Liver (tissue), 9 donors: ENCODE measurements around the gene CYB561A3. TPM values are rescaled to one million over a fixed set of nuclear protein-coding genes. Genes with fewer than 3 reads are reported as not detected.
A peak's percentile ranks its signal among the peaks of the same experiment; 100 is the strongest.

Experiments
- DNase-seq: peaks from one replicate; pipeline ENCODE4 v3.0.0-alpha.2; 2017; ENCODE audit warnings: low spot score
- H3K27ac ChIP-seq, 2 donors: one replicate each; pipeline ENCODE4 v1.7.0; 2013; ENCODE audit warnings: inconsistent platforms in 2 of 2, low read length in 2 of 2, control low read depth in 1 of 2, low read depth in 1 of 2, mild to moderate bottlenecking in 1 of 2
- H3K27me3 ChIP-seq, 4 donors: one replicate each; pipeline versions ENCODE4 v1.6.1 to v1.7.0; 2013; ENCODE audit warnings: low read length in 3 of 4, inconsistent platforms in 1 of 4, mild to moderate bottlenecking in 1 of 4, moderate library complexity in 1 of 4; ENCODE audit not compliant: control insufficient read depth in 4 of 4, insufficient read depth in 4 of 4
- H3K36me3 ChIP-seq, 4 donors: one replicate each; pipeline versions ENCODE4 v1.6.1 to v1.7.0; 2013; ENCODE audit warnings: low read length in 3 of 4, mild to moderate bottlenecking in 3 of 4, low read depth in 1 of 4, moderate library complexity in 1 of 4; ENCODE audit not compliant: control insufficient read depth in 4 of 4, insufficient read depth in 3 of 4
- H3K4me1 ChIP-seq, 4 donors: one replicate each; pipeline versions ENCODE4 v1.6.1 to v1.7.0; 2013; ENCODE audit warnings: low read length in 3 of 4, mild to moderate bottlenecking in 3 of 4, moderate library complexity in 1 of 4; ENCODE audit not compliant: control insufficient read depth in 4 of 4, insufficient read depth in 4 of 4
- H3K4me3 ChIP-seq, 3 donors: one replicate each; pipeline versions ENCODE4 v1.6.1 to v1.7.0; 2013; ENCODE audit warnings: low read length in 3 of 3, control low read depth in 1 of 3, low read depth in 1 of 3, mild to moderate bottlenecking in 1 of 3
- H3K9ac ChIP-seq, 2 donors: one replicate each; pipeline ENCODE4 v1.7.0; 2013; ENCODE audit warnings: low read length in 2 of 2, mild to moderate bottlenecking in 2 of 2, moderate library complexity in 2 of 2, control low read depth in 1 of 2, low read depth in 1 of 2
- H3K9me3 ChIP-seq, 4 donors: one replicate each; pipeline versions ENCODE4 v1.6.1 to v1.7.0; 2013; ENCODE audit warnings: low read length in 3 of 4; ENCODE audit not compliant: control insufficient read depth in 4 of 4
- EGR1 ChIP-seq, 2 donors: IDR thresholded peaks; 2 replicates each; pipeline ENCODE4 v1.6.1; 2016 to 2018; ENCODE audit warnings: antibody characterized with exemption in 2 of 2, low read depth in 2 of 2
- GABPA ChIP-seq, 2 donors: IDR thresholded peaks in 1 of 2; conservative IDR thresholded peaks in 1 of 2; 2 replicates each; pipeline ENCODE4 v1.6.1; 2016; ENCODE audit warnings: antibody characterized with exemption in 2 of 2, mild to moderate bottlenecking in 1 of 2, moderate library complexity in 1 of 2
- HNF4A ChIP-seq, 2 donors: conservative IDR thresholded peaks; 2 replicates each; pipeline ENCODE4 v1.6.1; 2016; ENCODE audit warnings: antibody characterized with exemption in 2 of 2, mild to moderate bottlenecking in 2 of 2
- HNF4G ChIP-seq: IDR thresholded peaks from 2 replicates; pipeline ENCODE4 v1.6.1; 2016; ENCODE audit warnings: antibody characterized with exemption
- JUND ChIP-seq, 2 donors: IDR thresholded peaks; 2 replicates each; pipeline ENCODE4 v1.6.1; 2016; ENCODE audit warnings: antibody characterized with exemption in 2 of 2
- MAX ChIP-seq: IDR thresholded peaks from 2 replicates; pipeline ENCODE4 v1.6.1; 2016; ENCODE audit warnings: antibody characterized with exemption
- NR2F2 ChIP-seq: IDR thresholded peaks from 2 replicates; pipeline ENCODE4 v1.6.1; 2016; ENCODE audit warnings: antibody characterized with exemption
- RAD21 ChIP-seq, 2 donors: IDR thresholded peaks; 2 replicates each; pipeline ENCODE4 v1.6.1; 2016; ENCODE audit warnings: antibody characterized with exemption in 2 of 2, mild to moderate bottlenecking in 2 of 2
- REST ChIP-seq: IDR thresholded peaks from 2 replicates; pipeline ENCODE4 v1.6.1; 2016; ENCODE audit warnings: antibody characterized with exemption, mild to moderate bottlenecking
- RXRA ChIP-seq, 2 donors: IDR thresholded peaks; 2 replicates each; pipeline ENCODE4 v1.6.1; 2017 to 2018; ENCODE audit warnings: antibody characterized with exemption in 2 of 2, mild to moderate bottlenecking in 1 of 2
- SP1 ChIP-seq: IDR thresholded peaks from 2 replicates; pipeline ENCODE4 v1.6.1; 2018; ENCODE audit warnings: antibody characterized with exemption, mild to moderate bottlenecking
- TAF1 ChIP-seq: conservative IDR thresholded peaks from 2 replicates; pipeline ENCODE4 v1.6.1; 2016; ENCODE audit warnings: antibody characterized with exemption, mild to moderate bottlenecking
- YY1 ChIP-seq: IDR thresholded peaks from 2 replicates; pipeline ENCODE4 v1.6.1; 2016; ENCODE audit warnings: antibody characterized with exemption, mild to moderate bottlenecking
- WGBS: extraction: QIAGEN DNeasy Blood & Tissue Kit; methylation state at CpG from one replicate; pipeline ENCODE4 v1.1.7; 2013; 5-methylcytosine and 5-hydroxymethylcytosine counted together
- polyA plus RNA-seq, 2 donors: library from polyadenylated mRNA; stranded (reverse) in 1 of 2; unstranded in 1 of 2; fragments of 200-250 nt in 1 of 2; fragments of >200 nt in 1 of 2; fragmentation: Nextera tagmentation in 1 of 2; extraction: Ambion mirVana in 1 of 2; gene quantifications; one replicate each; pipeline versions ENCODE4 v1.2.1 to v1.2.3, GENCODE V29; 2013 to 2015
- total RNA-seq, 2 donors: library from RNA; depleted of rRNA; stranded (reverse); fragments of >200 nt; gene quantifications; one replicate each; pipeline ENCODE4 v1.2.3, GENCODE V29; 2014
- TF ChIP-seq, protein P1 (sequence below): fragments of 150-350 bp; IDR thresholded peaks from 2 replicates; pipeline ENCODE4 v1.5.1; 2017; ENCODE audit warnings: improper control_type of control experiment, low read depth, low read length; ENCODE audit not compliant: missing input control
- TF ChIP-seq, protein P2 (sequence below): IDR thresholded peaks from 2 replicates; pipeline ENCODE4 v1.6.1; 2016; ENCODE audit warnings: antibody characterized with exemption
- donor health status: healthy.
- donor health status: healthy.
- donor health status: healthy.
- donor health status: healthy.
- donor health status: healthy.

Gene CYB561A3
- total and polyA plus RNA-seq, 4 donors: 20.2 to 36.5 (median 28.4) TPM

DNA sequence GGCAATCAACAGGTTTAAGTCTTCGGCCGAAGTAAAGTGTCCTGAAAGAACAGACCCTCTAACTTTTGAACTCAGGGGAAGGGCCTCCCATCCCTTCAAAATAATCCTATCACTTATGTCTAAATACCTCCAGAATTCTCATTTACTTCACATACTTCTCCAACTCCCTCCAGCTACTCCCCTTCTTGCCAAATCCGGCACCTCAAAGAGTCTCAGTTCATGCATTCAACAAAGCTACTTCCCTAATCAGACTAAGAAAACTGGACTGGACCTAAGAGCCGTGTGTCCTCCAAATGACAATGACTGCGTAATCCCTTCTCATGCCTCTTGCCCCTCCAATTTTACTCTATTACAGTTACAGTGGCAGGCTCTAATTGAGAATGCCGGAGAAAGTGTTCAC is 30.0 kb downstream of the CYB561A3 start:
- WGBS: 77% methylated on average over 6 of the region's 6 CpGs
- H3K27me3 ChIP-seq: no peaks in the 10 kb centered on the region
- H3K4me3 ChIP-seq: peak overlapping the region; percentile 81 to 93 (median 88)
- H3K9ac ChIP-seq: peak overlapping the region in 1 of 2 donors; percentile 90
- no peak for DNase-seq
- no peak overlapping the region for H3K27ac ChIP-seq
- H3K36me3 ChIP-seq: peaks cover 0 to 25% (median 16%) of the 10 kb centered on the region in 4 donors
- TF ChIP-seq, protein P1, sequence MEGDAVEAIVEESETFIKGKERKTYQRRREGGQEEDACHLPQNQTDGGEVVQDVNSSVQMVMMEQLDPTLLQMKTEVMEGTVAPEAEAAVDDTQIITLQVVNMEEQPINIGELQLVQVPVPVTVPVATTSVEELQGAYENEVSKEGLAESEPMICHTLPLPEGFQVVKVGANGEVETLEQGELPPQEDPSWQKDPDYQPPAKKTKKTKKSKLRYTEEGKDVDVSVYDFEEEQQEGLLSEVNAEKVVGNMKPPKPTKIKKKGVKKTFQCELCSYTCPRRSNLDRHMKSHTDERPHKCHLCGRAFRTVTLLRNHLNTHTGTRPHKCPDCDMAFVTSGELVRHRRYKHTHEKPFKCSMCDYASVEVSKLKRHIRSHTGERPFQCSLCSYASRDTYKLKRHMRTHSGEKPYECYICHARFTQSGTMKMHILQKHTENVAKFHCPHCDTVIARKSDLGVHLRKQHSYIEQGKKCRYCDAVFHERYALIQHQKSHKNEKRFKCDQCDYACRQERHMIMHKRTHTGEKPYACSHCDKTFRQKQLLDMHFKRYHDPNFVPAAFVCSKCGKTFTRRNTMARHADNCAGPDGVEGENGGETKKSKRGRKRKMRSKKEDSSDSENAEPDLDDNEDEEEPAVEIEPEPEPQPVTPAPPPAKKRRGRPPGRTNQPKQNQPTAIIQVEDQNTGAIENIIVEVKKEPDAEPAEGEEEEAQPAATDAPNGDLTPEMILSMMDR: no peak
- no peak for TF ChIP-seq TAF1
- TF ChIP-seq HNF4A (conservative IDR thresholded peaks at IDR 0.05): no peak
- TF ChIP-seq HNF4G: no peak
- TF ChIP-seq RXRA (IDR thresholded peaks at IDR 0.05): no peak
- TF ChIP-seq EGR1 (IDR thresholded peaks at IDR 0.05; ENCODE audit: low read depth in 2 of 2): no peak
- TF ChIP-seq, protein P2, sequence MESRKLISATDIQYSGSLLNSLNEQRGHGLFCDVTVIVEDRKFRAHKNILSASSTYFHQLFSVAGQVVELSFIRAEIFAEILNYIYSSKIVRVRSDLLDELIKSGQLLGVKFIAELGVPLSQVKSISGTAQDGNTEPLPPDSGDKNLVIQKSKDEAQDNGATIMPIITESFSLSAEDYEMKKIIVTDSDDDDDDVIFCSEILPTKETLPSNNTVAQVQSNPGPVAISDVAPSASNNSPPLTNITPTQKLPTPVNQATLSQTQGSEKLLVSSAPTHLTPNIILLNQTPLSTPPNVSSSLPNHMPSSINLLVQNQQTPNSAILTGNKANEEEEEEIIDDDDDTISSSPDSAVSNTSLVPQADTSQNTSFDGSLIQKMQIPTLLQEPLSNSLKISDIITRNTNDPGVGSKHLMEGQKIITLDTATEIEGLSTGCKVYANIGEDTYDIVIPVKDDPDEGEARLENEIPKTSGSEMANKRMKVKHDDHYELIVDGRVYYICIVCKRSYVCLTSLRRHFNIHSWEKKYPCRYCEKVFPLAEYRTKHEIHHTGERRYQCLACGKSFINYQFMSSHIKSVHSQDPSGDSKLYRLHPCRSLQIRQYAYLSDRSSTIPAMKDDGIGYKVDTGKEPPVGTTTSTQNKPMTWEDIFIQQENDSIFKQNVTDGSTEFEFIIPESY: no peak
- no peak for TF ChIP-seq RAD21 (IDR thresholded peaks at IDR 0.05)
- TF ChIP-seq YY1: no peak
- TF ChIP-seq NR2F2: no peak
- no peak for TF ChIP-seq GABPA (IDR thresholded peaks at IDR 0.05 in 1 of 2, conservative IDR thresholded peaks at IDR 0.05 in 1 of 2)
- no peak for TF ChIP-seq MAX
- no peak for TF ChIP-seq SP1
- TF ChIP-seq JUND (IDR thresholded peaks at IDR 0.05): no peak
- peaks cover 3 to 43% (median 34%) of the 10 kb centered on the region in 4 donors for H3K4me1 ChIP-seq
- no peaks in the 10 kb centered on the region for H3K9me3 ChIP-seq

- H3K27ac ChIP-seq: no peak overlapping the region
- H3K4me3 ChIP-seq: no peak overlapping the region
- peaks cover 0 to 41% (median 30%) of the 10 kb centered on the region in 4 donors for H3K36me3 ChIP-seq
- TF ChIP-seq REST: no peak
- WGBS: 97% methylated on average over 4 of the region's 4 CpGs
- peaks cover 1 to 28% (median 21%) of the 10 kb centered on the region in 4 donors for H3K4me1 ChIP-seq
- H3K27me3 ChIP-seq: no peaks in the 10 kb centered on the region
- no peak for DNase-seq
- H3K9me3 ChIP-seq: no peaks in the 10 kb centered on the region
- no peak overlapping the region for H3K9ac ChIP-seq
These were observed 31.8 kb downstream of the CYB561A3 start for GRCh38 chr11:61329871-61330270.
